ENCODE data around the gene KCNA5. TPM values are rescaled to one million over a fixed set of nuclear protein-coding genes. Genes with fewer than 3 reads are reported as not detected.

The KCNA5 gene
- polyA plus RNA-seq, 3 donors, result not detected

GRCh38 chr12:5031242-5031641 lies 12.4 kb upstream of the KCNA5 start:
- no peak overlapping the region for H3K4me2 ChIP-seq (replicated peaks; ENCODE audit: extremely low read depth, low read length, poor library complexity, severe bottlenecking)
- H3K9me3 Mint-ChIP-seq, result peaks cover 0 to 2% (median 0%) of the 10 kb centered on the region in 7 donors
- H3K27ac Mint-ChIP-seq, result no peak overlapping the region

GRCh38 chr12:5031958-5032357 lies 11.7 kb upstream of the KCNA5 start:
- no peaks in the 10 kb centered on the region for H4K20me1 ChIP-seq (ENCODE audit: insufficient read depth, low read length)
- intact Hi-C loops (cut with micrococcal nuclease), result no loop called here
- H3K27ac ChIP-seq (ENCODE audit: low read depth in 1 of 2, low read length in 2 of 2), result no peak overlapping the region
- no peak overlapping the region for H3K9ac ChIP-seq (ENCODE audit: insufficient read depth, low read length, poor library complexity, severe bottlenecking)
- H3K4me2 ChIP-seq (replicated peaks; ENCODE audit: extremely low read depth, low read length, poor library complexity, severe bottlenecking), result no peak overlapping the region
- DNase-seq, result no peak
- no peaks in the 10 kb centered on the region for H3K4me1 Mint-ChIP-seq
- H3K27ac Mint-ChIP-seq, result no peak overlapping the region
- H3K36me3 Mint-ChIP-seq, result no peaks in the 10 kb centered on the region
- H3K4me3 Mint-ChIP-seq, result no peak overlapping the region
- H3K9me3 Mint-ChIP-seq, result peaks cover 0 to 2% (median 0%) of the 10 kb centered on the region in 7 donors
- no peaks in the 10 kb centered on the region for H3K9me3 ChIP-seq (replicated peaks in 1 of 2; ENCODE audit: control insufficient read depth in 1 of 2, insufficient read depth in 1 of 2, low read length in 2 of 2)
- no peaks in the 10 kb centered on the region for H3K4me1 ChIP-seq (ENCODE audit: control insufficient read depth in 1 of 2, insufficient read depth in 2 of 2, low read length in 2 of 2)
- 66% methylated on average over 2 of the region's 3 CpGs for WGBS (ENCODE audit: insufficient coverage)
- H3K4me3 ChIP-seq (replicated peaks in 1 of 3; ENCODE audit: low read depth in 2 of 3, low read length in 3 of 3), result no peak overlapping the region
- H3K27me3 ChIP-seq (ENCODE audit: control insufficient read depth in 2 of 2, insufficient read depth in 2 of 2, low read length in 2 of 2), result peaks cover 0 to 6% of the 10 kb centered on the region in 2 donors
- no peaks in the 10 kb centered on the region for H3K79me2 ChIP-seq (ENCODE audit: insufficient read depth, low read length)
- no peaks in the 10 kb centered on the region for H3K36me3 ChIP-seq (replicated peaks in 1 of 2; ENCODE audit: control insufficient read depth in 1 of 2, insufficient read depth in 2 of 2, low read length in 2 of 2)
- H3K27me3 Mint-ChIP-seq (ENCODE audit: low read depth in 3 of 3), result peaks cover 7 to 14% (median 12%) of the 10 kb centered on the region in 3 donors
- no peak overlapping the region for H2AFZ ChIP-seq (ENCODE audit: insufficient read depth, low read depth, low read length, poor library complexity, severe bottlenecking)
- no peak for TF ChIP-seq CTCF (IDR thresholded peaks at IDR 0.05)

More at GRCh38 chr12:5031242-5031641, 12.4 kb upstream of the KCNA5 start:
- peaks cover 5 to 17% (median 10%) of the 10 kb centered on the region in 3 donors for H3K27me3 Mint-ChIP-seq (ENCODE audit: low read depth in 3 of 3)
- no peak overlapping the region for H3K4me3 ChIP-seq (replicated peaks in 1 of 3; ENCODE audit: low read depth in 2 of 3, low read length in 3 of 3)
- no peak overlapping the region for H3K9ac ChIP-seq (ENCODE audit: insufficient read depth, low read length, poor library complexity, severe bottlenecking)
- H3K9me3 ChIP-seq (replicated peaks in 1 of 2; ENCODE audit: control insufficient read depth in 1 of 2, insufficient read depth in 1 of 2, low read length in 2 of 2), result no peaks in the 10 kb centered on the region
- H3K27ac ChIP-seq (ENCODE audit: low read depth in 1 of 2, low read length in 2 of 2), result no peak overlapping the region
- H3K36me3 ChIP-seq (replicated peaks in 1 of 2; ENCODE audit: control insufficient read depth in 1 of 2, insufficient read depth in 2 of 2, low read length in 2 of 2), result no peaks in the 10 kb centered on the region
- H3K4me3 Mint-ChIP-seq, result no peak overlapping the region
- no peak for DNase-seq
- H3K4me1 Mint-ChIP-seq, result no peaks in the 10 kb centered on the region
- H2AFZ ChIP-seq (ENCODE audit: insufficient read depth, low read depth, low read length, poor library complexity, severe bottlenecking), result no peak overlapping the region
- TF ChIP-seq CTCF (IDR thresholded peaks at IDR 0.05), result no peak
- intact Hi-C loops (cut with micrococcal nuclease), result no loop called here
- H3K4me1 ChIP-seq (ENCODE audit: control insufficient read depth in 1 of 2, insufficient read depth in 2 of 2, low read length in 2 of 2), result no peaks in the 10 kb centered on the region
- peaks cover 0 to 6% of the 10 kb centered on the region in 2 donors for H3K27me3 ChIP-seq (ENCODE audit: control insufficient read depth in 2 of 2, insufficient read depth in 2 of 2, low read length in 2 of 2)
- H4K20me1 ChIP-seq (ENCODE audit: insufficient read depth, low read length), result no peaks in the 10 kb centered on the region
- H3K79me2 ChIP-seq (ENCODE audit: insufficient read depth, low read length), result no peaks in the 10 kb centered on the region
- H3K36me3 Mint-ChIP-seq, result no peaks in the 10 kb centered on the region
- WGBS (ENCODE audit: insufficient coverage), result 92% methylated on average over 6 of the region's 6 CpGs

Measured in CD14-positive monocyte (primary cell).